LNCaP clone FGC (cell line): ENCODE results near the gene WDR41.
"Not testable (repeated sequence)": the region's sequence is repeated elsewhere in the genome, so short reads cannot be mapped to it uniquely, and the experiment has no call there.

ENCODE experiments used
- DNase-seq: peaks from one replicate; pipeline ENCODE4 v3.0.0-alpha.2; 2011; ENCODE audit warnings: low read depth
- H3K4me3 ChIP-seq: 2 replicates; pipeline ENCODE4 v1.5.1; 2011; ENCODE audit warnings: mild to moderate bottlenecking, low read depth, low read length, control low read depth
- CTCF ChIP-seq: IDR thresholded peaks from 2 replicates; pipeline ENCODE4 v1.5.1; 2012; ENCODE audit warnings: mild to moderate bottlenecking; ENCODE audit not compliant: control insufficient read depth, insufficient read depth; ENCODE audit errors: extremely low read depth

The WDR41 gene

GRCh38 chr5:77491783-77492652 is at the start of gene WDR41:
TSS of gene WDR41 (minus strand) at chr5:77492316. CDS start at chr5:77492220, 96 bp downstream.
- peak; percentile 57 for DNase-seq
- peak; percentile 97 for TF ChIP-seq CTCF
- peak within 1 kb of the TSS; percentile 80 for H3K4me3 ChIP-seq

GRCh38 chr5:77531297-77531696 is 39.2 kb upstream of the WDR41 start:
- TF ChIP-seq CTCF, result no peak
- no peak overlapping the region for H3K4me3 ChIP-seq
- no peak for DNase-seq

GRCh38 chr5:77518304-77518703 is 26.2 kb upstream of the WDR41 start:
- peak; percentile 11 for DNase-seq
- H3K4me3 ChIP-seq, result no peak overlapping the region
- peak; percentile 31 for TF ChIP-seq CTCF

- no peak overlapping the region for H3K4me3 ChIP-seq
- no peak for DNase-seq
- TF ChIP-seq CTCF, result no peak
Observed at GRCh38 chr5:77514457-77514856, 22.3 kb upstream of the WDR41 start.

- H3K4me3 ChIP-seq, result no peak overlapping the region
- TF ChIP-seq CTCF, result no peak
- DNase-seq, result no peak
Observed at GRCh38 chr5:77513321-77513720, 21.2 kb upstream of the WDR41 start.

GRCh38 chr5:77501132-77501531 is 9.0 kb upstream of the WDR41 start:
- not testable (repeated sequence) for H3K4me3 ChIP-seq, DNase-seq

GRCh38 chr5:77499973-77500372 is 7.9 kb upstream of the WDR41 start:
- DNase-seq, result no peak
- TF ChIP-seq CTCF, result no peak
- no peak overlapping the region for H3K4me3 ChIP-seq
